ENCODE measurements around the gene EML1.

DNA sequence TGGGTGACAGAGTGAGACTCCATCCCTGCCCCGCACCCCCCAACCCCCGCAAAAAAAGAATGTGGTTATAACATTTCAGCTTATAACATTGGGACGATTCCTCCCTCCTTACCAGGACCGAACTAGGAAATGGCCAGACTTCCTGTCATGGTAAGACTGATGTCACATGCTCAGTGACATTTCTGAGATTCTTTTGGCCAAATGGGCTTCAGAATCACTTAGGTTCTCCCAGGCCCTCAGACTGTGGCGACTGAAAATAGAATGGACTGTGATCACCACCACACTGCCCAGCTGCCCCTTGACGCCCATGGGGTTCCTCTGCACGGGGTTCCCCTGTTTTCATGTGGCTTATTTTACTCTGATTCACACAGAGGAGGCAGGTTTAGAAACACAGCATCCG lies 157.0 kb downstream of the EML1 start:
- TF ChIP-seq EZH2phosphoT487 (IDR thresholded peaks at IDR 0.05; ENCODE audit: borderline replicate concordance, low read length) (no peak), EZH2 (IDR thresholded peaks at IDR 0.05; ENCODE audit: low read length, unreplicated experiment) (no peak)
- TF ChIP-seq, protein P1, sequence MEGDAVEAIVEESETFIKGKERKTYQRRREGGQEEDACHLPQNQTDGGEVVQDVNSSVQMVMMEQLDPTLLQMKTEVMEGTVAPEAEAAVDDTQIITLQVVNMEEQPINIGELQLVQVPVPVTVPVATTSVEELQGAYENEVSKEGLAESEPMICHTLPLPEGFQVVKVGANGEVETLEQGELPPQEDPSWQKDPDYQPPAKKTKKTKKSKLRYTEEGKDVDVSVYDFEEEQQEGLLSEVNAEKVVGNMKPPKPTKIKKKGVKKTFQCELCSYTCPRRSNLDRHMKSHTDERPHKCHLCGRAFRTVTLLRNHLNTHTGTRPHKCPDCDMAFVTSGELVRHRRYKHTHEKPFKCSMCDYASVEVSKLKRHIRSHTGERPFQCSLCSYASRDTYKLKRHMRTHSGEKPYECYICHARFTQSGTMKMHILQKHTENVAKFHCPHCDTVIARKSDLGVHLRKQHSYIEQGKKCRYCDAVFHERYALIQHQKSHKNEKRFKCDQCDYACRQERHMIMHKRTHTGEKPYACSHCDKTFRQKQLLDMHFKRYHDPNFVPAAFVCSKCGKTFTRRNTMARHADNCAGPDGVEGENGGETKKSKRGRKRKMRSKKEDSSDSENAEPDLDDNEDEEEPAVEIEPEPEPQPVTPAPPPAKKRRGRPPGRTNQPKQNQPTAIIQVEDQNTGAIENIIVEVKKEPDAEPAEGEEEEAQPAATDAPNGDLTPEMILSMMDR (conservative IDR thresholded peaks at IDR 0.05; ENCODE audit: low read depth, low read length): no peak

Measured in PC-3 (cell line).